CD4-positive, alpha-beta T cell treated with Interleukin-4 for 1 hour (primary cell): ENCODE measurements around the gene FRMPD1.
"Not testable (repeated sequence)": the region's sequence is repeated elsewhere in the genome, so short reads cannot be mapped to it uniquely, and the experiment has no call there.

ENCODE experiments used
- DNase-seq, 2 donors: peaks; one replicate each; pipeline ENCODE4 v3.0.0-alpha.2; 2020 to 2022

The FRMPD1 gene

DNA sequence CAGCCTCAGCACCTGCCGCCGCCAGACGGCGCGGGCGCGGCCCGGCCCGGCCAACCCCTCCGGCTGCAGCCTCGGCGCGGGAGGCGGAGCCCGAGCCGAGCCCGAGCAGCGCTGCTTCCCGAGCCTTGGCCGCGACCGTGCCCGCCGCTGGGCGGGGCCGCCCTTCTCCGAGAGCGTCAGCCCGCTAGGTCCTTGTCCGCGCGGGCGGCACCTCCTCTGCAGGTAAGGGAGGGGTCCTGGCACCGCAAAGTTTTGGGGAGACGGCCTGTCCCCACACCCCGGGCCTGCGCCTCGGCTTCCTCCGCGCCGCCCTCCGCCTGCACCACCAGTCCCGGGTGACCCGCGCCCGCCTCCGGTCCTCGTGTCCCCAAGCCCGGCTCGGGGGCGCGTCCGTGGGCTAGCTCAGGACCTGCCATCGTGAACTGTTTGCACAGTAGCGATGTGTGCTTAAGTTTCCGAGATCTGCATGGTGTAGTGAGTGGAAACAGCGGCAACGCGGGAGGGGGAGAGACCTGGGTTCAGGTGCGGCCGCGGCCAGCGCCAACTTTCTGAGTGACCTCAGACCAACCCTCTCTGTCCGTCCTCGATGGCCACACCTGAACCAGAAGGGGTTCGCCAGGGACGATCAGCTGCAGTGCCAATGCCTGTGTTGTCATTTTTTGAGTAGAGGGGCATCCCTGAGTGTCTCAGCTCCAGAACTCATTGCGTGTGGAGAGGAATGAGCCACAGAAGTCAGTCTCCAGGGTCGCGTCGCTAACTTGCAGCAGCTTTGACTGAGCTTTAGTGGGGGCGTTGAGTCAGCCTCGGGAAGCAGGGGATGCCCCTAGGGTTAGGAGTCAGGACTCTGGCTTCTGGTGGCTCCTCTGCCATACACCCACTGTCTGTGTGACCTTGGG, at the start of gene FRMPD1:
Gene FRMPD1, plus strand, starts transcription at position 82 of the 896 bp plus-strand sequence. CDS start 41,688 bp downstream, outside the sequence.
- DNase-seq = peak; percentile 42 to 49

DNA sequence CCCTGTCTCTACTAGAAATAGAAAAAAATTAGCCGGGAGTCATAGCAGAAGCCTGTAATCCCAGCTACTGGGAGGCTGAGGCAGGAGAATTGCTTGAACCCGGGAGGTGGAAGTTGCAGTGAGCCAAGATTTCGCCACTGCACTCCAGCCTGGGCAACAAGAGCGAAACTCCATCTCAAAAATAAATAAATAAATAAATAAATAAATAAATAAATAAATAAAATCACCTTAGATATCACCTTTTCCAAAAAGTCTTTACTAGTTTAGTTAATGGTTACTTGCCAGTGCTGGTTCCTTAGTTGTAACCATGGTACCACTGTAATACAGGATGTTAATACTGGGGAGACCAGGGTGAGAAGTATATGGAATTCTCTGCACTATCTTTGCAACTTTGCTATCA, 48.7 kb upstream of the FRMPD1 start:
- not testable (repeated sequence) for DNase-seq

- no peak for DNase-seq
These were observed 47.9 kb upstream of the FRMPD1 start for GRCh38 chr9:37602817-37603216.

DNA sequence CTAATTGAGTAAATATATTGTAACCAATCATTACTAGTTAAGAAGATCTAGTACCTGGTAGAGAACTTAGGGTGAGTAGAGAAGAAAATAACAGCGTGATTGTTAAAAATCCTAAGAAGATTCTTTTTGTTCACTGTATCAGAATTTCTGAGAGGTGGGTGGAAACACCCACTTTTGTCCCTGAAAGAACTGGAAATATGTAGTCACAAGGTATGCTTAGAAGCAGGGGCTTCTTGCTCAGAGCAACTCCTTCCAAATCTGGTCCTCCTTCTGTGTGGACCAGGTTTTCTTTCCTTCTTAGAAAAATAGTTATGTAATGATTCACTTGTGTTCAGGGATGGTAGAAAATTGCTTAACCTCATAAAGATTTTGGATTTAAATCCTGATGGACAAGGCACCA, 46.5 kb upstream of the FRMPD1 start:
- DNase-seq = no peak

DNA sequence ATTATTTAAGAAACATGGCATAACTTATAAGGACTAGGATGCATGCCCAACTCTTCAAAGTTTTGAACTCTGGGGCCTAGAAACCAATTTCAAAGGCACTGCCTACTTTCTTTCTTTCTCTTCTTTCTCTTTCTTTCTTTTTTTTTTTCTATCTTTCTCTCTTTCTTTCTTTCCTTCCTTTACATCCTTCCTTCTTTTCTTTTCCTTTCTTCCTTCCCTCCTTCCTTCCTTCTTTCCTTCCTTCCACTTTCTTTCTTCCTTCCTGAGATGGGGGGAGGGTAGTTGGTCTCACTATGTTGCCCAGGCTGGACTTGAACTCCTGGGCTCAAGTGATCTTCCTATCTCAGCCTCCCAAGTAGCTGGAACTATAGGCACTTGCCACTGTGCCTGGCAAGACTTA, 42.5 kb upstream of the FRMPD1 start:
- no peak for DNase-seq

DNA sequence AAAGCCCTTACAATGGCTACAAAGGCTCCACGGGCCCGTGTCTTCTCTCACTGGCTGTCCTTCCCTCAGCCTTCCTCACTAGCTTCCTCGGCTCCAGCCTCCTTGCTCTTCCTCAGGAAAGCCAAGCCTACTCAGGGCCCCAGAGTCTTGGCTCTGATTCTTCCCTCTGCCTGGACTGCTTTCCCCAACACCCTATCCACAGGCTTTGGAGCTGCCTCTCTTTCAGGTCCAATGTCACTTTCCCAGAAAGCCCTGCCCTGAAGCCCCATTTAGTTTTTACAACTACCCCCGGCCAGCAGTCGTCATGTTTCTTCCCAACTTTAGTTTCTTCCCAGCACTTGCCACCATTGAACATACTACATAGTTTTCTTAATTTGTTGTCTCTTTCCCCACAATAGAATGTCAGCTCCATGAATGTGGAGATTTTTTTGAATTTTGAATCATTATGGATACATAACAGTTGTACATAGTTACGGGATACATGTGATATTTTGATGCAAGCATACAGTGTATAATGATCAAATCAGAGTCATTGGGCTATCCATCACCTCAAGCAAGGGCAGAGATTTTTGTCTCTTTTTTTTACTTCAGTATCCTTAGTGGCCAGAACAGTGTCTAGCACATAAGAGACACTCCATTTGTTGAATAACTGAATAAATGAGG, 40.9 kb upstream of the FRMPD1 start:
- no peak for DNase-seq

- DNase-seq = no peak
These were observed 39.7 kb upstream of the FRMPD1 start for GRCh38 chr9:37611014-37611413.

DNA sequence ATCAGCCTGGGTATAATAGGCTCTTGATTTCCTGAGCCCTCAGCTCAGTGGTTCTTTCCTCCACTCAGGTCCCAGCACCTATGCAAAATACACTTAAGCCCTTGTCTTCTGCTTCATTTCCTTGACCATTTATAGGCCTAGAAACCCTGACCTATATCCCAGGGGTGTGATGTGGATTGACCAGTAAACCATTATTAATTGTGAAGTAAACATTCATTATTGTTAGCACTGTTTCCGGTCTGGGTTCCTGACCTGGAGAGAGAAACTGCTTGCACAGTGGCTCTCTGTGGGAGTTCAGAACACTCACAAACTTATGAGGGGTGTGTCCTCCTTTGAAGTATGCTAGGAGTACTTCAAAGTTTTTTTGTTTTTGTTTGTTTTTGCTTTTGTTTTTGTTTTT, 38.8 kb upstream of the FRMPD1 start:
- no peak for DNase-seq

DNA sequence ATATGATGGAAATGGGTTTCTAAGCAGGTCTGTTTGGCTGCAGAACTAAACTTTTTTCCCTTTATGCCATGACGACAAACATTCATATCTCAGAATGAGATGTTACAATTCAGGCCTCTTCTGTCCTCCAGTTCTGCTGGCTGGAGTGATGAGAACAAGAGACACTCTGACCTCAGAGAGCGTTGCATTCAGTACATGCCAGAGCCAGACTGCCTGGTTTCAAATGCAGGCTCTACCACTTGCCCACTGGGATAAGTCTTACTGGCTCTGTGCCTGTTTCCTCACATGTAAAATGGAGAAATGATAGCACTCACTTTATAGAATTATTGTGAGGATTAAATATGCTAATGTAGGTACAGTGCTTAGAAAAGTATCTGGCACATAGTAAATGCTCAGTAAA, 33.6 kb upstream of the FRMPD1 start:
- DNase-seq = no peak

DNA sequence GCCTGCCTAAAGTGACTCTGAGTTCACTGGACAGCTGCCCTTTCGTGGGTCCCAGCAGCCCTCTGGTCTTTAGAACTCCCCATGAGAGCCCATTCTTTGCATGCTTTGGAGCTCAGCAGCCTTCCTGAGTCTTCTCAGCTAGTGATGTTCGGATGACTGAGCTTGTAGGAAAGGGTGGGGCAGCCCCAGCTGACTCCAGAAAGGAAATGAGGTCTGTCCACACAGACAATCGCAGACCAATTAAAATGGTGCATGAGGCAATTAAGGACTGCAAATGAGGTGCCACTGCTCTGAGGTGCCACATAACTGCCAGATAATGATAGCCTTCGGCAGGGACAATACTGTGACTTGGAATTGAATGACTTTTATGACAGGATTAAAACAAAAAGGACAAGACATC, 32.9 kb upstream of the FRMPD1 start:
- DNase-seq = no peak

- no peak for DNase-seq
These were observed 31.9 kb upstream of the FRMPD1 start for GRCh38 chr9:37618817-37619216.

GRCh38 chr9:37619806-37620205, 30.9 kb upstream of the FRMPD1 start:
- DNase-seq = no peak

GRCh38 chr9:37620396-37620795, 30.4 kb upstream of the FRMPD1 start:
- no peak for DNase-seq

GRCh38 chr9:37621273-37622121, 29.3 kb upstream of the FRMPD1 start:
- DNase-seq = no peak

GRCh38 chr9:37622462-37622861, 28.3 kb upstream of the FRMPD1 start:
- DNase-seq = no peak

- no peak for DNase-seq
These were observed 27.5 kb upstream of the FRMPD1 start for GRCh38 chr9:37623267-37623666.

- no peak for DNase-seq
These were observed 26.7 kb upstream of the FRMPD1 start for GRCh38 chr9:37624073-37624472.

DNA sequence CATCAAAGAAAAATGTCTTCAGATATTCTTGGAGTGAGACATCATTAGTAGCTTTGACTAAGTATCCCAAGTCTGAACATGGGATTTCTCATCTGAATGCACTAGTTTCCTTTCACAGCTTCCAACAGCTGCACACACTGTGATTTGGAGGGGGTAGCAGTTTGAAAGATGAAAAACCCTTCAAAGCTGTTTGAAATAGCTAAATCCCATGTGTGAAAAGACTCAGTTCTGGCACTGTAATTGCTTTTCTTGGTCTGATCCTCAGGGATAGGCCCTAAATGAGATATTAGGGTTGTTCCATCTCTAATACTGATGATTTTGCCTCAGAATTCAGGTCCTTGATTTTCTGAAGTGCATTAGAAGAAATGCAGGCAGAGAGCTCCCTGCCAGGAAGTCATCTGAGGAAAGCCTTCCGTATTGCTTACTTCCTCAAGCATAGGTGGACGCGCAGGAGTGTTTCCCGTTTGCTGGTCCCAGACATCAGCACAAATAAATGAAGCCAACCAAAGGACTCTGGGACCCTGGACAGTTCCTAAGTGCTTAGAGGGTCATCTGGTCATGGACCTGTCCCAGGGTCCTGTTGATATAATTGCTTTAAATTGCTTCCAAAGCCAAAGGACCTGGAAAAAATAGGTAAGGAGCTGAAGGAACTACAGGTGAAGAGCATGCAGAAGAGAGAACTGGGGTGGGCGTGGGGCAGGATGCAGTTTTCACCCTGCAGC, 25.6 kb upstream of the FRMPD1 start:
- DNase-seq = no peak

DNA sequence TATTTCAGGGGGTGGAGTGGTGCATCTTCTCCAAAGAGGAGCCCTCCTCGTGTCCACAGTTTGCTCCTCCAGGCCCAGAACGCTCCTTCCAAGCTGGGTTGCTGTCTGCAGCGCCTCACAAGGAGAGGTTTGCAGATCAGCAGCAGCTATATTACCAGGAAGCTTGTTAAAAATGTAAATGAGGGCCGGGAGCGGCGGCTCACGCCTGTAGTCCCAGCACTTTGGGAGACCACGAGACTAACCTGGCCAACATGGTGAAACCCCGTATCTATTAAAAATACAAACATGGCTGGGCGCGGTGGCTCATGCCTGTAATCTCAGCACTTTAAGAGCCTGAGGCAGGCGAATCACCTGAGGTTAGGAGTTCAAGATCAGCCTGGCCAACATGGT, 25.0 kb upstream of the FRMPD1 start:
- DNase-seq = no peak

DNA sequence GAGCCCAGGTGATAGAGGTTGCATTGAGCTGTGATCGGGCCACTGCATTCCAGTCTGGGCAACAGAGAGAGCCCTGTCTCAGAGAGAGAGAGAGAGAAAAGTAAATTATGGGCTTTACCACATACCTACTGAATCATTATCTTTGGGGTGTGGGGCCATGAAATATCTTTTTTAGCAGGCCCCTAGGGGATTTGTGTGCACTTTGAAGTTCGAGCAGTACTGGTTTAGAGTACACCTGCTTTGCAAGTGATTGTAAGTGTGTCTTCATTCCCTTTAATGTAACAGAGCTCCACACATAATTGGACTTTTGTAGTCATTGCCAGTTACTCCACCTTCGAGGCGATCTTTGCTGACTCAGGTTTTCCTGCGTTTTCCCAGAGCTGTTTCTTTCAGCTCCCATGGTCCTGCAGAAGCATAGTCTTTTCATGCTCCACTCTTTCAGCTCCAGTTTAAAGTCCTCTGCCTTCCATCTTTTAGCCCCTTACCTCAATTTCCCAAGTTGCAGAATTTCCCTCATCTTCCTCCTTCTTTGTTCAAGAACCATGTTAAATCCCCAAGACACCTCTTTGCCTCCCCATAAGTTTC, 24.0 kb upstream of the FRMPD1 start:
- no peak for DNase-seq

DNA sequence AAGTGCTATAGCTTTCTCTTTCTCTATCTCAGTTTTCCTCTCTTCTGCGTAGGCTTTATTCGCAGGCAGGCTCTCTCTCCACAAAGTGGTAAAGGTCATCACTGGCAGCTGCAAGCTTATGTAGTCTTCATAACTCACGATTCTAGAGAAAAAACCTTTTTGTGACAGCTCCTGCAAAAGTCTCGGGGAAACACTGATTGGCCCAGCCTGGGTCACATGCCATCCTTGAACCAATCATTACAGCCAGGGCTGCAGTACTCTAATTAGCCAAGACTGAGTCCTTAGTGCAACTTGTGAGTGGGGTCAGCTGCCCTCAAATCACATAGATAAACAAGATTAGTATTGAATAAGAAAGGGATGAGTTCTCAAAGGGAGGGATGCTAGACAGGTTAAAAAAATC, 18.3 kb upstream of the FRMPD1 start:
- DNase-seq = no peak

GRCh38 chr9:37635808-37636207, 14.9 kb upstream of the FRMPD1 start:
- DNase-seq = no peak
